Measurements from ENCODE around the gene STPG3.
A peak's percentile ranks its signal among the peaks of the same experiment; 100 is the strongest.

STPG3 gene

GRCh38 chr9:137222190-137223077 is 28.7 kb upstream of the STPG3 start, which contains the start of gene RNF208:
Gene RNF208, minus strand, starts transcription at chr9:137222240. Its CDS starts 1,028 bp downstream, at chr9:137221212.
- DNase-seq: no peak

DNA sequence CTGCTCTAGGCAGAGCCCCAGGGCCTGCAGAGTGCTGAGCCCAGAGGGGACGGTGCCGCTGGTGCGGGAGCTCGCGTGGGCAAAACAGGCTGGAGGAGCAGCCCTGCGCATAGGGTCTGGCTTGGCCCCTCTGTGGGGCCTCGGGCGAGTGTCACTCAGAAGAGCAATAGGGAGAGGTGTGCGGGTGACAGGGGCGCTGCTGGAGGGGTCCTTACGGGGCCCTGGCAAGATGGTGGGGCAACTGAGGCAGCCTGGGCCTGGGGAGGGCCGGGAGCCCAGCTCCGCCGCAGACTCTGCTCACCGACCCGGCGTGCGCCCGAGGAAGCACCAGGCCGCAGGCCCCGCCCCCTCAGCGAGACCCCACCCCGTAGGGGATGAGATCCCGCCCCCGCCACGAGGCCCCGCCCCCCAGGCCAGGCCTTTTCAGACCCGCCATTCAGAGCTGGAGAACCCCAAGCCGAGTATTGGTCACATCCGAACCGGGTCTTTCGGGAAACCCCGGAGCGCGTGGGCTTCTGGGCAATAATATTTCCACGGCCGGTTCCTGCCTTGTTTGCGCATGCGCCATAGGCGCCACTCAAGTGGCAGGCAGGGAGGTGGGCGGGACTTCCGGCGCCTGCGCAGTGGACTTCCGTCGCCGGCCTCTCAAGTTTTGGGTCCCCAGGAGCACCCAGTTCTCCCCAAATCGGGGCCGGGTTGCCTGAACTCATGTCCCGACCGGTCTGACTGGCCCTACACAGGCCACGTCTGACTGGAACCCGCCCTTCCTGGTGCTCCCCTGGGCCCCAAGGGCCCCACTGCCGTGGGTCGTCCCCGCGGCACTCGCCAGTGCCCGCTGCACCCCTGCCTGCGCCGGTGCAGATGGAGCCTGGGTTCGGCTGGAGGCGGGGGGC is 27.8 kb upstream of the STPG3 start:
- peak; percentile 93 for DNase-seq

DNA sequence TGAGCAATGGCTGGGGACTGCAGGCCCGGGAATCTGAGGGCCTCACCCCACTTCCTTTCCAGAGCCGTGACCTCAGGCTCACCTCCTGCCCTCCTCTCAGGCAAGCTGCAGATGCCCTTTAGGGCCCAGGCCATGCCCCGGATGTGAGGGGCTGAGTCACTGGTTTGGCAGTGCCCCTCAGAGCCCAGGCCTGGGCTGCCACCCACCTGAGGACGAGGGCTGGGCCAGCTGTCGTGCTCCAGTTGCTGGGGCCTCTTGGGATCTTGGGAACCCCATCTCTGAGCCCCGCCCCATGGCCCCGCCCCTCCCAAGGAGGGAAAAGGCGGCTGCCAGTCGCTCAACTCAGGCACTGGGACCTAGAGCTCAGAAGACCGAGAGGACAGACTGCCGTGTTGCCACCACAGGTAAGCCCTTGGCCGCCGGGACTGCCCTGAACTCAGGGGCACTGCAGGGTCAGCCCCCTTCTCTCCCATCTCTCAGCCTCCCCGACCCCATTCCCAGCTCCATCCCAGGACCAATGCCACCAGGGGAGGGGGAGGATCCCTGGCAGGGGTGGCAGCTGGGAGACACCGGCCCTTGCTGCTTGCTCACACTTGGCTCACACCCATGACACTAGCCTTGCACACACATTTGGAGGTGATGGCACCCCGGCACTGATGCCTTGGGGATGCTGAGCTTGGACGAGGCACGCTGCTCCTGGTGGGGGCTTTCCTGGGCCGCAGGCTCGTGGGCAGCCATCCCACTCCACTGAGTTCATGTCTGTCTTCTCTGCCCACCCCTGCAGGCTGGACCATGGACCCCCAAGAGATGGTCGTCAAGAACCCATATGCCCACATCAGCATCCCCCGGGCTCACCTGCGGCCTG is 26.0 kb upstream of the STPG3 start, which contains the start of gene CYSRT1:
TSS of gene CYSRT1 (plus strand) at position 345 of the 865 bp plus-strand sequence. CDS start at position 793, 448 bp downstream.
- DNase-seq: no peak

- no peak for DNase-seq
These were observed 25.3 kb upstream of the STPG3 start for GRCh38 chr9:137225699-137226331.

GRCh38 chr9:137226338-137227053 is 24.6 kb upstream of the STPG3 start:
- no peak for DNase-seq

GRCh38 chr9:137227054-137227852 is 23.8 kb upstream of the STPG3 start, which contains the start of gene RNF224:
Gene RNF224, plus strand, starts transcription at chr9:137227502. Its CDS starts 834 bp downstream, at chr9:137228336.
- DNase-seq: peak; percentile 56

DNA sequence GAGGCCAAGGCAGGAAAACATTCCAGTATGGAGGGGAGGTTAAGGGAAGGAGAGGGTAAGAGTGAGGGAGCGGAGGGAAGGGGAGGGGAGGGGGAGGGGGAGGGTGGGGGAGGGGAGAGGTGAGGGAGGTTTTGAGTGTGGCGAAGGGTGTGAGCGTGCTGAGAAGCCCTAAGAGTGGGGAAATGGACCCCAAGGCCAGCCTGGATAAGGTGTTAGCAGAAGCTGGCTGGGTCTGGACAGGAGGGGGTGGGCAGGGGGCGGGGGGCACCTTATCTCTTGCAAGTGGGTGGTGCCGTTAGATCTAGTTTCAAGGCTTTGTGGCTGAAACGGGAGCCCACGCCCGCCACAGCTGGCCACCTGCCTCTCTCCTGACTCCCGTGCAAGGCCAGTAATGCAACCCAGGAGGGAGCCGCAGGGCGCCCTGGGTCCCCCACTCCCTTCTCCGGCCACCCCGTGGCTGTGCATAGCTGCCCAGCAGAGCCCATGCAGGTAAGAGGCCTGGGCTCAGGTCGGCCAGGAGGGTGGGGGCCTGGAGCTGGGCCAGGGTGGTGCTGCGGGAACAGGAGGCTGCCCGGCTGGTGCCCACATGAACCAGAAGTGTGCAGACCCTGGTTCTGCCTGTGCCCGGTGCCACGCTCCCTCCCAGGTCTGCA is 23.1 kb upstream of the STPG3 start:
- DNase-seq: no peak

- DNase-seq: no peak
These were observed 22.5 kb upstream of the STPG3 start for GRCh38 chr9:137228506-137228967.

- no peak for DNase-seq
These were observed 21.9 kb upstream of the STPG3 start for GRCh38 chr9:137228968-137229896.

- no peak for DNase-seq
These were observed 21.0 kb upstream of the STPG3 start for GRCh38 chr9:137229903-137230704.

- DNase-seq: no peak
These were observed 20.2 kb upstream of the STPG3 start, which contains the start of gene SLC34A3 for GRCh38 chr9:137230705-137231371. Gene SLC34A3, plus strand, starts transcription at chr9:137230901. Its CDS starts 802 bp downstream, at chr9:137231703.

- DNase-seq: no peak
These were observed 19.6 kb upstream of the STPG3 start for GRCh38 chr9:137231372-137232039.

DNA sequence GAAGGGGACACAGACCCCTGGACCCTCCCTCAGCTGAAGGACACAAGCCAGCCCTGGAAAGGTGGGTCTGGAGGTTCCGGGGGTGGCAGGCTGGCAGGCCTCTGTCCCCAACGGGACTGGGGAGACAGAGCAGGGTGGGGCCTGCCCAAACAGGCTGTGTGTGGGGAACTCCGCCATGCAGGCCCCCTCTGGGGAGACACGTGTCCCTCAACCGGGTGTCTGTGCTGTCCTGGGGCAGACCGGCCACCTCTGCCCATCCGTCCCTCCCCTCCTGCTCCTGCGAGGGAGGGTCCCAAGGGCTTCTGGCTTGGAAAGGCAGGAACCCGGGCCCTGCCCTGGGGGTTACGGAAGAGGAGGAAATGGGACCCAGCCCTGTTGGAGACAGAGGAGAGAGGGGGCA is 19.0 kb upstream of the STPG3 start:
- no peak for DNase-seq

- DNase-seq: no peak
These were observed 18.6 kb upstream of the STPG3 start for GRCh38 chr9:137232510-137232909.

GRCh38 chr9:137233143-137233980 is 17.7 kb upstream of the STPG3 start:
- no peak for DNase-seq
